Medulla oblongata (tissue), 1 donor: ENCODE measurements around the gene TMEM204.

Experiments used
- DNase-seq: peaks from one replicate; pipeline ENCODE4 v3.0.0-alpha.2; 2015; ENCODE audit errors: extremely low spot score

The TMEM204 gene

GRCh38 chr16:1499756-1500464, 33.6 kb upstream of the TMEM204 start:
- DNase-seq: no peak

- no peak for DNase-seq
These were observed 32.9 kb upstream of the TMEM204 start for GRCh38 chr16:1500465-1501150.

- DNase-seq: no peak
These were observed 31.8 kb upstream of the TMEM204 start for GRCh38 chr16:1501630-1502029.

GRCh38 chr16:1502092-1503004, 31.1 kb upstream of the TMEM204 start:
- DNase-seq: no peak

GRCh38 chr16:1503110-1503955, 30.1 kb upstream of the TMEM204 start:
- DNase-seq: no peak

GRCh38 chr16:1505073-1505844, 28.2 kb upstream of the TMEM204 start:
- DNase-seq: no peak

GRCh38 chr16:1505912-1506311, 27.6 kb upstream of the TMEM204 start:
- DNase-seq: no peak

- DNase-seq: no peak
These were observed 26.8 kb upstream of the TMEM204 start for GRCh38 chr16:1506494-1507213.

- no peak for DNase-seq
These were observed 24.8 kb upstream of the TMEM204 start for GRCh38 chr16:1508494-1509187.

- DNase-seq: no peak
These were observed 23.9 kb upstream of the TMEM204 start for GRCh38 chr16:1509307-1510221.

- no peak for DNase-seq
These were observed 23.2 kb upstream of the TMEM204 start for GRCh38 chr16:1510272-1510671.

GRCh38 chr16:1510941-1511351, 22.5 kb upstream of the TMEM204 start:
- DNase-seq: no peak

- DNase-seq: no peak
These were observed 21.6 kb upstream of the TMEM204 start for GRCh38 chr16:1511662-1512569.

- no peak for DNase-seq
These were observed 20.7 kb upstream of the TMEM204 start for GRCh38 chr16:1512774-1513173.

GRCh38 chr16:1514507-1514906, 19.0 kb upstream of the TMEM204 start:
- DNase-seq: no peak

- DNase-seq: no peak
These were observed 14.8 kb upstream of the TMEM204 start for GRCh38 chr16:1518626-1519135.

- no peak for DNase-seq
These were observed 13.6 kb upstream of the TMEM204 start for GRCh38 chr16:1519831-1520230.
